ENCODE measurements around the gene ESRRG.

ESRRG gene

DNA sequence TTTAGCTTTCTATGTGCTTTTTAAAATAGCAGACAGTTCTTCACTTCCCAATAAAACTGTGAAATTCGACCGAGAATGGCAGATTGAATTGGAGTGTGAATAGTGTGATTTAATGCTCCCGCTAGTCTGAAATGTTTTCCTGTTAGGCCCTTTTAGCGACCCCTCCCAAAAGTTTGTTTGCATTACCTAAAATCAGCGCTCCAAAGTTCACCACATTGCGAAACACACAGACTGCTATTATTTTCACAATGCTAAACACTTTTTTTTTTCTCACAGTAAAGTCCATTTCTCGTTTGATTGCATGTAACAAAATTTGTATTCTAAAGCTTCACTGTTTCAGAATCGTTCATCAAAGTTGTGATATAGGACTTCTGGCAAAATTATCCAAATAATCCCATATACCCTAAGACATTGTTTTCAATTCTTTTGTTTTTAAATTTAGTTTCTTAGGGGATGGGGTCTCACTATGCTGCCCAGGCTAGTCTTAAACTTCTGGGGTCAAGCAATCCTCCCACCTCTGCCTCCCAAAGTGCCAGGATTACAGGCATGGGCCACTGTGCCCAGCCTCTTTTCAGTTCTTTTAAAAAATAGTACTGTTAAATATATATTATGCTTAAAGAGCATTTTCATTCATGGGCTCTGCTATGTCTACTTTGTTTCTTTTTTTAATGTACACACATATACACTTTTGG is 223.5 kb downstream of the ESRRG start:
- DNase-seq: no peak

DNA sequence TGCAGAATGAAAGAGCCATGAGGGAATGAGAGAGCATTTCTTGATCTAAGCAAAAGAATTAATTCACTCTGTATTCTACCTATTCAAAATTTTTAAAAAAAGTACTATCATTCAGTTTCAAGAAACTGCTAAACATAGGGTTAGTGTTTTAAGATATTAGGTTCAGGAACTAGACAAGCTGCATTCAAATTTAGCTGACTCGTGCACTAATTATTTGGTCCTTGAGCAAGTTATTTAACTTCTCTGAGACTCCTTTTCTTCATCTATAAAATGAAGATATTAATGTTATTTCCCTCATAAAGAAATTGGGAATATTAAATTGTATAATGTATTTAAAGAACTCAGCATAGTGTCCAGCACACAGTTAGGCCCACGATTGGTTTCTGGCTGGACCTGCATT is 225.0 kb downstream of the ESRRG start:
- DNase-seq: no peak

DNA sequence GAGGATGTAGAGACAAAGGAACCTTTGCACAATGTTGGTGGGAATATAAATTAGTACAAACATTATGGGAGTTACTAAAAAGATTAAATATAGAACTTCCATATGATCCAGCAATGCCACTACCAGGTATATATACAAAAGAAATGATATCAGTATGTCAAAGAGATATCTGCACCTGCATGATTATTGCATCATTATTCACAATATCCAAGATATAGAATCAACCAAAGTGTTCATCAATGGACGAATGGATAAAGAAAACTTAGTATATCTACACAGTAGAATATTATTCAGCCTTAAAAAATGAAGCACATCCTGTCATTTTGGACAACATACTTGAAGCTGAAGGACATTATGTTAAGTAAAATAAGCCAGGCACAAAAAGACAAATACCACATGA is 238.2 kb downstream of the ESRRG start:
- no peak for DNase-seq

DNA sequence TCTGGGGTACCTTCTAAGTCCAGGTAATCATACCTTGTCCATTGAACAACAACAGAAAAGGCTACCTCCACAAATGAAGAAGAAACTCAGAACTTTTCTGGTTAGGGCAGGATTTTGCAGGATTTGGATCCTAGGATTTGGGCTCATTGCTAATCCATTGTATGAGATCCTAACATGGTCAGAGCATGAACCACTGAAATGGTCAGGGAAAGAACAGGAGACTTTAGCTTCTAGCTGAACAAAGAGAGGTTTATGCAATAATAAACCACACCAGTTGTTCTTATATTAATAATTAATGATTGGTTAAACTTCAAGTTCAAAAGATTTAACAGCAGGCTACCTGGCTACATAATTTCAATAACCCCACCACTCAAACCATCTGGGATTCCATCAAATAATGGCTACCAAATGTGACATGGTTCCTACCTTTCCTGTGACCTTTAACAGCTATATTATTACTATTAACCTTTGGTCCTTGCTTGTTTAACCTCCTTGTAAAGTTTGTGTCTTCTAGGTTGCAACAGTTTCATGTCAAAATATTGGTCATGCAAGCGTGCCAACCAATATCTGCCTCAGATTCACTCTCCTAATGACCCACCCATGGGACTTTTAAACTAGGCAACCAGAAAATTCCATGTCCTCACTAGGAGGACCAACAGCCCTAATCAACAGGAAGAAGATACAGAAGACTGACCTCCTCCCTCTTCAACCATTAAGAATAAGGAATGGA is 239.4 kb downstream of the ESRRG start:
- DNase-seq: no peak

DNA sequence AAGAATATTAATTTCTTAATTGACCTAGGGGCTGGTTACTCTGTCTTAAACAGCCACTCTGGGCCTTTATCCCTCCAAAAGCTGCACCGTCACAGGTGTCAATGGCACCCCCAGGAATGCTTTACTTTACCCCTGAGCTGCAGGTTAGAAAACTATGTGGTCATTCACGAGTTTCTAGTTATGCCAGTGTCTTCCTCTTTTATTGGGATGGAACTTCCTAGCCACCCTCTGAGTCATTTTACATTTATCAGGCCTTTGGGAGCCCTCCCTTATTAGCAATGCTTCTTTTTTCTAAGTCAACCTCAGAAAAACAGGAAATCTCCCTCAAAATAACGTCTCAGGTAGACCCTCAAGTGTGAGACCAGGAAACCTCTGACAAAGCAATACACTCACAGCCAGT is 240.6 kb downstream of the ESRRG start:
- DNase-seq: no peak

DNA sequence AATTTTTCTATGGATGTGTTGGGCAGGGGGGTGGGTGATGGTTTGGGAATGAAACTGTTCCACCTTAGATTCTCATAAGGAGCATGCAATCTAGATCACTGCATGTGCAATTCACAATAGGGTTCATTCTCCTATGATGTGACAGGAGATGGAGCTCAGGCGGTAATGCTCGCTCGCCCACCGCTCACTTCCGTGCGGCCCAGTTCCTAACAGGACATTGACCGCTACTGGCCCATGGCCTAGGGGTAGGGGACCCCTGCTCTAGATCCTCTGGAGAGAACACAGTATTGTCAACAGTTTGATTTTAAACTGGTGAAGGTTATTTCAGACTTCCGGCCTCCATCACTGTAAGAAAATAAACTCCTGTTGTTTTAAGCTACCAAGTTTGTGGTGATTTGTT is 245.0 kb downstream of the ESRRG start:
- DNase-seq: no peak

DNA sequence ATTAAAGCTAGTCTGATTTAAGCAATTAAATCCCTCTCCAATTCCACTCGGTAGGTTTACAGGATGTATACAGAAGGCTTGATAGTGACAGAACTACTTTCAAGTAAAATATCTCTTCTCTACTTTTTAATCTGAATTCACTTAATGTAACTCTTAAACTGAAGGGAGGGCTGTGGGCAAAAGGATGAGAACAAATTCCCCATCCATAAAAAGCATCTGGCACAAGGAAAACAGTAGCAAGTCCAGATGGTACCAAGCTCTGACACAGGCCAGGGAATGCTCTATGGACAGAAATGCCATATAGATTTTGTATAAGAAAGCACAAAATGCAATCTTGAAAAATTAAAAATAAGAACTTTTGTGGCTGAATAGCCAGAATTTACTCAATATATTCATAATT is 246.9 kb downstream of the ESRRG start:
- DNase-seq: no peak

DNA sequence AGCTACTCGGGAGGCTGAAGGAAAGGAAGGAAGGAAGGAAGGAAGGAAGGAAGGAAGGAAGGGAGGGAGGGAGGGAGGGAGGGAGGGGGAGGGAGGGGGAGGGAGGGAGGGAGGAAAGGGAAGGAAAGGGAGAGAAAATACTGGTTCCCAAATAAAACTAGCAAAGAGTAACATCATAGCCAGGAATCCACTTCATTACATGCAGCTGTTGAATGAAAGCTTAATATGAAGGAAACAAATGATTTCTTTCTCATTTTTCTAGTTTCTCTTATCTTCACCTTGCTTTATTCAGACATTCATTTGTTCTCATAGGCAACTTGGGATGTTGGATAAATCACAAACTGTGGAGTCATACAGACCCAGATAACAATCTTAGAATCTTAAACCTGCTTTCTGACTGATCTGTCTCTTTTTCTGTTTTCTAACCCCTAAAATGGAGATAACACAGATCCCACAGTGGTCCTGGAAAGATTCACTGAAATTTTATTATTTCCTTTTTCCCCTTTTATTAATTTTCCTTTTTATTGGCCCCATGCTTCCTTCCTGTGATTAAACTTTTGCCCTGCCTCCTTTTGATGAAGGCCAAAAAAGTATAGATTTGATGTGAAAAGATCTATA is 247.5 kb downstream of the ESRRG start:
- DNase-seq: no peak

DNA sequence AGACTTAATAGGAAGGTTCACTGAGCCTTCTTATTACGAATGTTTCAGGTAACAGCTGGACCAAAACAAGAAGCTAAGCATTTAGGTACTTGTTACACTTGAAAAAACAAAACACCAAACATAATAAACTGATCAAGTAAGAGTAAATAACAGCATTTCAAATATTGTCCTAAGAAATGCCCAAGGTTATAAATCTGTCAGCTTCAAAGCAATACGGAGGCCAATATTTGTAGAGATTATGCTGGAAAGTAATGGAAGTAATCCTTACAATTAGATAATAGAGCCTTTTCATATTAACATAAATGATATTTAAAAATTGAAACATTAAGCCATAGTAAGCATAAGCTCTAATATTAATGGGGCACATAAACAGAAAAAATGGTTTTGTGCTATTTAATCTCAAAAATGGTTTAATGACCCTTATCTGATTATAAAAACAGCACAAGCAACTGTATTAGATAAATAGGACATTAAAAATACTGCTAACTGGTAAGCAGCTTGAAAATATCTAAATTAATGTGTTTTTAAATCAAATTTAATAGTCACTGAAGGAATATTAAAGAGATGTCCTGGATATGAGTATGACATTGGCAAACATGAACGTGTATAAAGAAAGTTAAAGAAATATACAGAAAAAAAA is 256.9 kb downstream of the ESRRG start:
- DNase-seq: no peak

DNA sequence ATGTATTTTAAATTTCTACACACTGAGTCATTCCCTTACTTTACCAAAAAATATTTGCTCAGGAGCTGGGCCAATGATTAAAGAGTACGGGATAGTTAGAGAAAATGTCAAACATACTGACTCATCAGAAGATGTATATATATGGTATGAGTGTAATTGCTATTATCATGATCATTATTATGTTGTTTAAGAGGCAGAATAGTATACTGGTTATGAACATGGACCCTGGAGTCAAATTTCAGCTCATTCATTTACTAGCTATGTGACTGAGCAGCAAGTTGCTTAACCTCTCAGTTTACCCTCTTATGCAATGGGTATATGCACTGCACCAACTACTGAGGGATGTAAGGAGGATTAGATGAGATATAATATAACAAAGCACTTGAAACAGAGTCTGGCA is 258.7 kb downstream of the ESRRG start:
- no peak for DNase-seq

DNA sequence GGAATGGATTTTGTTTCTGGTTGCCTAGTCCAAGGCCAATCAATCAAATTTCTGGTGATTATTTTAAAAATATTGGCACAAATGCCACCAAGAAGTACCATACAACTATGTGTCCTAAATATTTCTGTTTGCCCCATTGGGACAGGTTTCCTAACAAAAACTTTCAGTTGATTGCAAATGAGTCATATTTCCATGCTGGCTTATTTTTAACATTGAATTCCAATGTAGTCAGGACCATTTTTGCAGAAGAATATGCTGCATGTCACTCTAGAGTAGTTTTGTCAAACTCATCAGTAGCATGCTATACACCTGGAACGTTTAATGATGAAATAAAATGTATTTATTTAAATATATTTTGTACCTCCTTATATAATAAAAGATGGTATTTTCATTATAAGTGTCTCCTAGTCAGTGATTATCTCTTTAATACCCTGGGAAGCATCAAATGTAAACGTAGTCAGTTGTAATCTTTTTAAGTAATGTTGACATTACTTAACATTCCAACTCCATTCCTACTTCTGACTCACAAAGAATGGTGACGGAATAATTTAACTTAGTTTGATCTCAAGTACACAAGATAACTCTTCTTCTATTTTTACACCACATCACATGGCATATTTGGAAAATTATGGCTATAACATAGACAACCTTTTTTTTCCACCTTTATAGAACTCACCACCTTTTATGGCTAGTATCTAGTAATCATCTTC is 261.0 kb downstream of the ESRRG start:
- no peak for DNase-seq

DNA sequence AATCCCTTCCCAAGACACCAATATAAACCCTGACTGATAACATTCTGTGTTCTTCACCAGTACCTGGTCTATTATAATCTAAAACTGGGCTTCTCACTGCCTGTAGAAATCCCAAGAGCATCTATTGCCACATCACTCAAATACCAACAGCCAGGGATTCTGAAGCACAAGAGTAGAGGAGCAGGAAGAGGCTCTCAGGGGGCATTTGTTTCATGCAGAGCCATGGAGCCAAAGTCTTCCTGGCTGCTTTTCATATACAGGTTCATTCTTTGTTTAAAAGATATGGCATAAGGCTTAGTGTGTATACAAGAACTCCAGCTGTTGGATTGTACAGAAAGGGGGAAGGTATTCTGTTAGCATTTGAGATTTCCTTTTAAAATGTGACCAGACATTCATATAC is 261.8 kb downstream of the ESRRG start:
- no peak for DNase-seq

DNA sequence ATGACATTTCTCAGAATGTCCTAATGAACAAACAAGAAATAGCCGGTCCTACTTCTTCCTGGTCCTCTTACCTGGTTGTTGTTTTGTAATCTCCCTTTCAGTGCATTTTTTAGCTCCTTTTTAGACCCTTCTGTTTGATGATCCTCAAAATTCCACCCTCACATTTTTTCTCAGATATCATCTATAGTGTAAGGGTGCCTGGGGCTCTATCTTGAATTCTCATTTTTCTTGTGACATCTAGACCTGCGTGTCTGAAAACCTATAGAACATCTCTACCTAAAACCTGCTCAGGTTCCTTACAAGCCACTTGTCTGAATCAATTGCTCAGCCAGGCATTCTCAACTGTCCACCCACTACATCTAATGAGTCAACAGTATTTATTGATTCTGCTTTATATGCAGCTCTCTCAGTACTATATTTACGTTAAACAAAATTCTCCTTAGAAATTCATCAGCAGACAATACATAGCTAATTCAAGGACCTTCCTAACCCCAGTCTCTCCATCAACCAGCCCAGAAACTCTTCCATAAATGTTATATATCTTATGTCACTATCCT is 263.5 kb downstream of the ESRRG start:
- no peak for DNase-seq

DNA sequence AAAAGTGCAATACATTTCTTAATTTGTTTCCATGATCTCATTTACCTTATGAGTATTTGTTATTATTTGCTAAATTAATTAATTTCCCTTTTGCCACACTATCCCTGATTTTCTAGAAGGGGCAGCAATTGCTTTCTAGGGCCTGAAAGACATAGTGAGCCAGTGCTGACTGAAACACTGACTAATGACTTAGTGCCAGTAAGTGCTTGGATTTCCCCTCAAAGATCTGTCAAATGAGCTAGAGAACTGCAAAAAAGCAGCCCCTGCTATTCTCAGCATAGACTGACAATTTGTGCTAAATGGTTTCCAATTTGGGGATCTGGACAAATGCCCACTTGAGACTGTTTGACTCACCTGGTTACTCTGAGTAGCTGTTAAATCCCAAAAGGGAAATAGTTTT is 264.4 kb downstream of the ESRRG start:
- DNase-seq: no peak

DNA sequence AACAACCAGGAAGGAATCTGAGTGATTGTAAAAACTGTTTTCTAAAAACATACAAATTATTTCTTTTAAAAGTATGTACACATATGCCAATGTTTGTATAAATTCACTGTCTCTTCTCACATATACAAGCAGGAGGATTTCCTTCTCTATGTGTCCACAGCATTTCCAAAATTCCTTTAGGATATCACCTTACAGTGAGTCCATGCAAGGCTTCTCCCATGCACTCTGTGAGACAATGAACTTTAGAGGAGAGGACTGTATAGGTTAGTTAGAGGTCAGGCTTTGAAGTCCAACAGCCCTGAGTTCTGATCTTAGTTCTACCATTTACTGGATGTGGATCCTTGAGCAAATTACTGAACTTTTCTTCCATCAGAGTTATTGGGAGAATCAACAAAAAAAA is 265.9 kb downstream of the ESRRG start:
- no peak for DNase-seq

DNA sequence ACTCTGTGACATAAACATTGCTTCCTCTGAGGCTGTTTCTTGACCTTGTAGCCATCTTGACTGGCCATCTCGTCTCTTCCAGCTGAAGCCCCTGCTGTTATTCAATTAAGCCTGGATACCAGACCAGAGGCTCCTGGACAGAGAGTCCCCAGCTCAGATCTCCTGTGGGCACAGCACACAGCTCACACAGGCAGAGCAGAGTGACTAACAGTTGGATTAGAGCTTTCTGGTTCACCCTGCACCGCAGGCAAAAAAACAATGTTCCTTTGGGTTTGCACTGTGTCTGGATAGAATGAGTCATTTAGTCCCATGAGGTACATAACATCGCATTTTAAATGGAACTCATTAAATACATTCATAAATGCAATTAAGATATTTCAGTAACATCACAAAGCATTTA is 266.5 kb downstream of the ESRRG start:
- no peak for DNase-seq

DNA sequence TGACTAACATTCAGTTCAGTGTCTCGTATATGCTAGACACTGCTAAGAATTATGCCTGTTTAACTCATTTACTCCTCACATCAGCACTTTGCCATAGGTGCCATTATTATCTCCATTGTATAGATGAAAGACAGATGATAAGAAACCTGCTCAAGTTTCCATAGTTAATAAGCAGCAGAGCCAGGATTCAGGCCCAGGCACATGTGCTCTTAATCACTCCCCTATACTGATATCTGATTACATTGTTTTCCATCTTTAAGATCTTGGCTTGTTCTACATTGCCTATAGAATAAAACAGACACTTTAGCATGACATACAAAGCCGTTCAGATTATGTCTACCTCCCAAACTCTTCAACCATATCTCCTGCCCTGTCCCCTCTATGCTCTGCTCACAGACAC is 269.5 kb downstream of the ESRRG start:
- no peak for DNase-seq

Data from stimulated activated CD4-positive, alpha-beta T cell treated with anti-CD3 and anti-CD28 coated beads, Interleukin-1b, Interleukin-23, amount 100 ng/mL, for 48 hours (primary cell).